GM21447 (cell line): Measurements from ENCODE around the gene NYAP1.
A peak's percentile ranks its signal among the peaks of the same experiment; 100 is the strongest.
"Not testable (repeated sequence)": the region's sequence is repeated elsewhere in the genome, so short reads cannot be mapped to it uniquely, and the experiment has no call there.

Experiments
- ATAC-seq: cut with Tn5 transposase; IDR thresholded peaks from one replicate; pipeline ENCODE4 v1.9.1; 2021; ENCODE audit not compliant: unreplicated experiment

Gene NYAP1

DNA sequence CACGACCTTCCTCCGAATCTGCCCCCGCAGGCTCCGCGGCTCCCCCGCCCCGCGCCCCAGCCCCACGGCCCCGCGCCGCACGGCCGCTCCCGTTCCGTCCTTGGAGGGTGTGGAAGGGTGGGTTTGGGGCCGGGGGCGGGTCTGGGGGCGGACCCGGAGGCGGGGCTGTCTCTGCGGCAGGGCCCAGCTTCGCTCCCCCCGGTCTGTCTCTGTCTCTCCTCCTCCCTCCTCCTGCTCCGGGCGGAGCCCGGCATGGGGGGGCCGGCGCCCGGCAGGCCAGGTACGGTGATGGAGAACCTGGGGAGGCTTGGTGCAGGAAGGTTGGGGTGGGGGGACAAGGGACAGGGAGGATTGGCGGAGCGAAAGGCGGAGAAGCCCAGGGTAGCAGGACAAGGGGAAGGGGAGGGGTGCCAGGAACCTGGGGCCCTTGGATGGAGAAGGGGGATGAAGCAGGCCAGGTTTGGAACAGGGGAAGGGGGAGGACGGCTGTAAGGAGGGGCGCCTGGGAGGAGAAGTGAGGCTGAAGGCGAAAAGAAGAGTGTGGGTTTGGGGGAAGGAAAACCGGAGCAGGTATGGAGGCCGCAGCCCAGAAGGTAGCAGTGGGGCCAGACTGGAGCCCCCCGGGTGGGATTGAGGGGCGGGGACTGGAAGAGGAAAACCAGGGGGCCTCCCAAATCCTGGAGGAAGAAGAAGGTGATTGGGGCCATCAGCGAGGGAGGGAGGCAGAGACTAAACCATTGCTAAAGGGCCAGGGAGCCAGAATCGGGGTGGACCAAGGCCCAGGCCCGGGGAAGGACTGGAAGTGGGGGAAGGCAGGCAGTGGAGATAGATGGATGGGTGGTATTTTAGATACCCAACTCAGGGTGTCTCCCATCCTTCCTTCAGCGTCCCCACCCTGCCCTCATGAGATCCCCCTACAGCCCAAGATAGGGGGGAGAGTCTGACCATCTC is at the start of gene NYAP1:
Gene NYAP1, plus strand, starts transcription at position 206 of the 951 bp plus-strand sequence. CDS start 1,385 bp downstream, outside the sequence.
- ATAC-seq: peak; percentile 2

DNA sequence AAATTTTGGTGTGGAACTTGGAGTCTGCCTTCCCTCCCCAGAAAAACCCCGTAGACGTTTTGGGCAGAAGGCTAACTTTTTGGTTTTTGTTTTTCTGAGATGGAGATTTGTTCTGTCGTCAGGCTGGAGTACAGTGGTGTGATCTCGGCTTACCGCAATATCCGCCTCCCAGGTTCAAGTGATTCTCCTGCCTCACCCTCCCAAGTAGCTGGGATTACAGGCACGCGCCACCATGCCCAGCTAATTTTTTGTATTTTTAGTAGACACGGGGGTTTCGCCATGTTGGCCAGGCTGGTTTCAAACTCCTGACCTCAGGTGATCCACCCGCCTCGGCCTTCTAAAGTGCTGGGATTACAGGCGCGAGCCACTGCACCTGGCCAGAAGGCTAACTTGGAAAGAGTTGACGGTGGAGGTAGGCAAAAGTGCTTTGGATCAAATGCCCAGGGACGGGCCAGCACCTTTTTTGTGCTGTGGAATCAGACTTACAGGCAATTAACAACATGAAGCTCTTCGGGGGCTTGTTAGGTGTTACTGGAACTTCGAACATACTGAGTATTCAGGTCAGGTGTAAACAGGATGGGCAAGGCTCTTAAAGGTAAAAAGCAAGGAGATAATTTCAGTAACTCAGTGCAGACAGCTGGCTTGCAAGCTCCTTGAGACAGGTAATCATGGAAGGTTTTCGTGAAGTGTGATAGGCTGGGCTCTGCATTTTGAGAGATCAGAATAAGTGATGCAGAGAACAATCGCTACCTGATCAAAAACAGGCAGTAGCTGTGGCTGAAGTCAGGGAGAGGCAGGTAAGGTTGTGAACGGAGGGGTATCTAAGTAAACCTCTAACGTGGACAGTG is 49.2 kb upstream of the NYAP1 start:
- no peak for ATAC-seq

GRCh38 chr7:100435401-100436304 is 48.1 kb upstream of the NYAP1 start:
- peak; percentile 26 for ATAC-seq

- ATAC-seq: no peak
These were observed 46.3 kb upstream of the NYAP1 start for GRCh38 chr7:100437150-100438100.

DNA sequence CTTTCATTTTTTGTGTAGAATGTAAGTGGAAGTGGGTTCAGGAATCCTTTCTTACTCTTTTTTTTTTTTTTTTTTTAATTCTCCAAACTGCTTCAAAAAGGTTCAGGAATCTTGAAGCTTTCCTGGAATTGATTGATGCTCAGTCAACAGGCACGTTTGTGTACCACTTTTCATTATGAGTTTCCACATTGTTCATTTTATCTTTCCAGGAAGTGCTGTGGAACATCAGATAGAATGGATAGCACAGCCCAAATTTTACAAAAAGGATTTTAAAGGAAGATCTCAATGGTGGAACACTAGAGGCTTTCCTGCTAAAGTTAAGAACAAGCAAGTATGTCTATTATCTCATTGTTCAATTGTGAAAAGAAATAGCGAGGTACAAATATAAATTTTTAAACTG is 45.6 kb upstream of the NYAP1 start:
- ATAC-seq: no peak

DNA sequence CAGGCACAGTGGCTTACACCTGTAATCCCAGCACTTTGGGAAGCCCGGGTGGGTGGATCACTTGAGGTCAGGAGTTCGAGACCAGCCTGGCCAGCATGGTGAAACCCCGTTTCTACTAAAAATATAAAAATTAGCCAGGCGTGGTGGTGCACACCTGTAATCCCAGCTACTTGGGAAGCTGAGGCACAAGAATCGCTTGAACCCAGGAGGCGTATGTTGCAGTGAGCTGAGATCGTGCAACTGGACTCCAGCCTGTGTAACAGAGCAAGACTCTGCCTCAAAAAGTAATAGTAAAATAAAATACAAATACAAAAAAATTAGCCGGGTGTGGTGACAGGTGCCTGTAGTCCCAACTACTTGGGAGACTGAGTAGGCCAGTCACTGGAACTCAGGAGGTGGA is 45.0 kb upstream of the NYAP1 start:
- ATAC-seq: not testable (repeated sequence)

GRCh38 chr7:100439244-100439643 is 44.5 kb upstream of the NYAP1 start:
- not testable (repeated sequence) for ATAC-seq

DNA sequence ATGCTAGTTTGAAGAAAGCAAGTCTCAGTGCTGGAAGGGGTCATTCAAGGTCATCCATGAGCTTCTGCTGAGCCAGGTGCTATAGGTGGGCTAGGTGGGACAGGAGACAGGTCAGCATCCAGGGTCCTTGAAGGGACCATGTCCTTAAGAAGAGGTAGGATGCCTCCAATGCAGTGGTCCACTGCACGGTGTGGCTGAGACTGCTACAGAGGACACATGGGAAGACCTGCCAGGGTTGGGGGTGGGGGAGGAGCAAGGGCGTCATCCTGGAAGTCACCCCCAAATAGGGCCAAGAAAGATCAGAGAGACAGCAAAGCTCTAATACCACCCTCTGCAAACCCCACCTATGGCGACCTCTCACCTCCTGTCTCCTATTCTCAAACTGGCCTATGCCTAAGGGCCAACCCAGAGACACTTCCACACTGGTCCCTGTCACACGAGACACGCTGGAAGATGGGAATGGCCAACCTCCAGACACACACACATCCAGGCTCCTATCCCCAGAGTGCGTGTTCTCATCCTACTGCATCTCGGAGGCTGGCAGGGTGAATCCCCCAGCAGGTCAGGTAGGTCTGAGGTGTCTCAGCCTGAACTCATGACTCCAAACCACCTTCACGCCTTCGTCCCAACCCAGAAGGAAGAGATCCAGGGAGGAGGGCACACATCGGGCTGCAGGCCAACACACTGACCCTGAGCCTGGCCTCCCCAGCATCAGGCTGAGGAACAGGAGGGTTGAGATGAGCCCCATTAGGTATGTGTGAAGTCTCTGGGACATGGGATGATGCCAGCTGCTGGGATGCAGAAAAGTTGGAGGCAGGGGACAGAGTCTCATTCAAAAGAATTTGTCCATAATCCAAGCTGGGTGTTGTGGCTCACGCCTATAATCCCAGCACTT is 41.8 kb upstream of the NYAP1 start:
- no peak for ATAC-seq

- no peak for ATAC-seq
These were observed 40.5 kb upstream of the NYAP1 start for GRCh38 chr7:100443096-100443840.

DNA sequence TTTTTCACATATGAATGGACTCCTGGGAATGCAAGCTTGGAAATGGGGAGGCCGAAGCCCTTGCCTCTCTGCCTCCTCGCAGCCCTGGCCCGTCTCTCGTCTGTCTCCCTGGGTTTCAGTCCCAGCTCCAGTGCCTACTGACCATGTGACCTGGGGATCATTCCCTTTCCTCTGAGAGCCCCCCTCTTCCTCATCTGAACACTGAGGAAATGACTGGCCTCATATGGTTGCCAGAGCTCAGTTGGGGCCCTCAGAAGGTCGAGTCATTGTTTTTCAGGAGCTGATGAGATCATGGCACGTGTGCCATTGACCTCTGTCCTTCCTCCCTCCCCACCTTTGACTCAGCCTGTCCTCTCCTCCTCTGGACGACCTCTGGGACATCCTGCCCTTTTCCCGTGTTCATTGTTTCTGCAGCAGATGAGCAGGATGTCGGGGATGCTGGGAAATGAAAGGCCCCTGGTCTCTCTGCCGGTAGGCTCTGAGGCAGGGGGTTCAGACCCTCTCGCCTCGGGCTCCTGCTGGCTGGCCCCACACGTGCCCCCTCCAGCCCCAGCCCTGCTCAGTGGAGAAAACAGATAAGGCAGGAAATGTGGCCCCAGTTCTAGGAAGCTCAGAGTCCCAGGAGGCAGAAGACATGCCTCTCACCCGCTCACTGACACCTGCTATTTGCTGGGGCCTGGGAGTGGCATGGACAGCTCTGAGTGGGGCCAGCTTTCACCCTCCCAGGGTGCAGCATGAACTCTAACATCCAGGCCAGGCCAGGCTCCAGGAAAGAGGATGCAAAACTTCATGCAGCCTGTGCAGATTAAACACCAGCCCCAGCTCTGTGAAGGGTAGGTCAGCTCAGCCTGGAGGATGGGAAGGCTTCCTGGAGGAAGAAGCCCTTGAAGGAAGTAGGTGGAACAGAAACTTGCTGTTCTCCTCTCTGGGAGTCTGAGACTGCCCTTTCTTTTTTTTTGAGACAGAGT is 39.1 kb upstream of the NYAP1 start:
- ATAC-seq: no peak

- no peak for ATAC-seq
These were observed 37.7 kb upstream of the NYAP1 start for GRCh38 chr7:100446040-100446439.

GRCh38 chr7:100447363-100447762 is 36.4 kb upstream of the NYAP1 start:
- not testable (repeated sequence) for ATAC-seq

DNA sequence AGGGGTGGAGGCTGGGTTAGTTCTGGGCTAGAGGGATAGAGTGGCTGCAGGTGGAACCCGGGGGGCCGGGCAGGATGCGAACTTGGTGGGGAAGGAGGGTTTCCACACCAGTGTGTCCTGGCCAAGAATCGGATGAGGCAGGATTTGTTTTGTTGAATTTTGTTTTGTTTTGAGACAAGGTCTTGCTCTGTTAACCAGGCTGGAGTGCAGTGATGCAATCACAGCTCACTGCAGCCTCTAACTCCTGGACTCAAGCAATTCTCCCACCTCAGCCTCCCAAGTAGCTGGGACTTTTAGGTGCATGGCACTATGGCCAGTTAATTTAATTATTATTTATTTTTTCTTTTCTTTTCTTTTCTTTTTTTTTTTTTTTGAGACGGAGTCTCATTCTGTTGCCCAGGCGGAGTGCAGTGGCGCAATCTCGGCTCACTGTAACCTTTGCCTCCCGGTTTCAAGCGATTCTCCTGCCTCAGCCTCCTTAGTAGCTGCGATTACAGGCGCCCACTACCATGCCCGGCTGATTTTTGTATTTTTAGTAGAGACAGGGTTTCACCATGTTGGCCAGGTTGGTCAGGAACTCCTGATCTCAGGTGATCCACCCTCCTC is 34.4 kb upstream of the NYAP1 start:
- ATAC-seq: no peak

GRCh38 chr7:100452513-100452912 is 31.2 kb upstream of the NYAP1 start:
- no peak for ATAC-seq

DNA sequence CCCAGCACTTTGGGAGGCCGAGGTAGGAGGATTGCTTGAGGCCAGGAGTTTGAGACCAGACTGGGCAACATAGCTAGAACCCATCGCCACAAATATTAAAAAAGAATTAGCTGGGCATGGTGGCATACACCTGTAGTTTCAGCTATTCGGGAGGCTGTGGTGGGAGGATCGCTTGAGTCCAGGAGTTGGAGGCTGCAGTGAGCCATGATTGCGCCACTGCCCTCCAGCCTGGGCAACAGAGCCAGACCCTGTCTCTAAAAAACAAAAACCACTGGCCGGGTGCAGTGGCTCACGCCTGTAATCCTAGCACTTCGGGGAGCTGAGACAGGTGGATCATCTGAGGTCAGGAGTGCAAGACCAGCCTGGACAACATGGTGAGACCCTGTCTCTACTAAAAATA is 29.9 kb upstream of the NYAP1 start:
- not testable (repeated sequence) for ATAC-seq

DNA sequence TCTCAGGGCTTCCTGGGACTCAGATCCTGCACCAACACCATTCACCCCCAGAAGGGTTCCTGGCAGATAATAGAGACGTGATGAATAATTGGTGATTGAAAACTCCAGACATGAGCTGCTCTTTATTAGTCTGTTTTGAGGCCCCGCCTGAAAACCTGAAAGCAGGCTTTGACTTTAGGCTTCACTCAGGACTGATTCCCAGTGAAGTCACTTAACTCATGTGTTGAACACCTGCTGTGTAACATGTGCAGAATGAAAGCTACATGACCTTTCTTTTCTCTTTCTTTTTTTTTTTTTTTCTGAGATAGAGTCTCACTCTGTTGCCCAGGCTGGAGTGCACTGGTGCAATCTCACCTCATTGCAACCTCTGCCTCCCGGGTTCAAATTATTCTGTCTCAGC is 28.5 kb upstream of the NYAP1 start:
- no peak for ATAC-seq
